Bronchial epithelial cell (primary cell): ENCODE measurements around the gene OSBPL5. TPM values are rescaled to one million over a fixed set of nuclear protein-coding genes. Genes with fewer than 3 reads are reported as not detected.

ENCODE experiments used
- DNase-seq: peaks from one replicate; pipeline ENCODE4 v3.0.0-alpha.2; 2010; ENCODE audit warnings: low read depth
- FAIRE-seq: peaks from 2 replicates; lab custom pipeline; 2011; peaks lifted over from hg19 to GRCh38; lab: Jason Lieb, UNC
- H3K27me3 ChIP-seq: 2 replicates; pipeline ENCODE4 v1.5.1; 2011; ENCODE audit warnings: low read length; ENCODE audit not compliant: control insufficient read depth, insufficient read depth
- H3K36me3 ChIP-seq: 2 replicates; pipeline ENCODE4 v1.5.1; 2011; ENCODE audit warnings: low read length; ENCODE audit not compliant: control insufficient read depth, insufficient read depth
- H3K4me3 ChIP-seq: 2 replicates; pipeline ENCODE4 v1.5.1; 2011; ENCODE audit warnings: mild to moderate bottlenecking, low read depth, low read length, control low read depth
- CTCF ChIP-seq: IDR thresholded peaks from 2 replicates; pipeline ENCODE4 v1.5.1; 2011; ENCODE audit warnings: mild to moderate bottlenecking, moderate library complexity, low read length, control low read depth, inconsistent platforms; ENCODE audit not compliant: insufficient read depth, severe bottlenecking
- total RNA-seq: library from RNA; depleted of rRNA; stranded (reverse); fragments of >200 nt; gene quantifications from 2 replicates; pipeline ENCODE4 v1.2.1, GENCODE V29; 2014

OSBPL5 gene
- total RNA-seq, 1 donor from 2014 or later, result 21.1 TPM

- Histone ChIP-seq H3K27me3 (no peaks in the 10 kb centered on the region), H3K4me3 (peak overlapping the region; percentile 27), H3K36me3 (peaks cover 4% of the 10 kb centered on the region)
- TF ChIP-seq CTCF, result no peak
- FAIRE-seq (peak; percentile 93), DNase-seq (peak; percentile 66)
These were observed 38.8 kb downstream of the OSBPL5 start for GRCh38 chr11:3126207-3126865.

- FAIRE-seq (no peak), DNase-seq (no peak)
- peaks cover 10% of the 10 kb centered on the region for H3K36me3 ChIP-seq
- no peaks in the 10 kb centered on the region for H3K27me3 ChIP-seq
- no peak overlapping the region for H3K4me3 ChIP-seq
- no peak for TF ChIP-seq CTCF
These were observed 40.3 kb downstream of the OSBPL5 start for GRCh38 chr11:3124821-3125220.

GRCh38 chr11:3123761-3124733, 41.1 kb downstream of the OSBPL5 start:
- DNase-seq (peak; percentile 92), FAIRE-seq (peak; percentile 96)
- peaks cover 10% of the 10 kb centered on the region for H3K36me3 ChIP-seq

GRCh38 chr11:3123305-3123704, 41.8 kb downstream of the OSBPL5 start:
- no peak for TF ChIP-seq CTCF
- no peak for DNase-seq
- H3K27me3 ChIP-seq, result no peaks in the 10 kb centered on the region
- no peak overlapping the region for H3K4me3 ChIP-seq
- FAIRE-seq, result no peak
- peaks cover 12% of the 10 kb centered on the region for H3K36me3 ChIP-seq

More at GRCh38 chr11:3123761-3124733, 41.1 kb downstream of the OSBPL5 start:
- no peaks in the 10 kb centered on the region for H3K27me3 ChIP-seq
- H3K4me3 ChIP-seq, result no peak overlapping the region
- no peak for TF ChIP-seq CTCF

- Histone ChIP-seq H3K27me3 (no peaks in the 10 kb centered on the region), H3K36me3 (peaks cover 12% of the 10 kb centered on the region), H3K4me3 (no peak overlapping the region)
- TF ChIP-seq CTCF, result no peak
- FAIRE-seq, result no peak
- DNase-seq, result no peak
These were observed 42.3 kb downstream of the OSBPL5 start for GRCh38 chr11:3122775-3123201.
